ENCODE data around the gene CAGE1.

DNA sequence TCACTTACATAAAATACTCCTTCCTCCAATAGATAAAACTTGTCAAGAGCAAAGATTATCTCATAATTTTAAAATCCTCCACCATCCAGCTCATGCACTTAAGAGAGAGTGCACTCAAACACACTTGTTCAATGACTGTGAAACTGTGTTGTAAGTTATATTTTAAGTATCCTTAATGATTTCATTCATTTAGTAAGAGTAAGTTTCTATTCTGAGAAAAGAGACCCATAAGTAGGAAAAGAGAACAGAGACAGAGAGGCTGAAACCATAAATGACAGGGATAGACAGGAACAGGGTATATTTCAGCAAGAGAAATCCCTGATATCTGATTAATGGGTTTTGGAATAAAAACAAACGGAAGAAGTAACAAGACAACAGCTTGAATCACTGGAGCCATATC is 84.7 kb downstream of the CAGE1 start:
- no peak for TF ChIP-seq POLR2A (IDR thresholded peaks at IDR 0.05)
- TF ChIP-seq, protein P1, sequence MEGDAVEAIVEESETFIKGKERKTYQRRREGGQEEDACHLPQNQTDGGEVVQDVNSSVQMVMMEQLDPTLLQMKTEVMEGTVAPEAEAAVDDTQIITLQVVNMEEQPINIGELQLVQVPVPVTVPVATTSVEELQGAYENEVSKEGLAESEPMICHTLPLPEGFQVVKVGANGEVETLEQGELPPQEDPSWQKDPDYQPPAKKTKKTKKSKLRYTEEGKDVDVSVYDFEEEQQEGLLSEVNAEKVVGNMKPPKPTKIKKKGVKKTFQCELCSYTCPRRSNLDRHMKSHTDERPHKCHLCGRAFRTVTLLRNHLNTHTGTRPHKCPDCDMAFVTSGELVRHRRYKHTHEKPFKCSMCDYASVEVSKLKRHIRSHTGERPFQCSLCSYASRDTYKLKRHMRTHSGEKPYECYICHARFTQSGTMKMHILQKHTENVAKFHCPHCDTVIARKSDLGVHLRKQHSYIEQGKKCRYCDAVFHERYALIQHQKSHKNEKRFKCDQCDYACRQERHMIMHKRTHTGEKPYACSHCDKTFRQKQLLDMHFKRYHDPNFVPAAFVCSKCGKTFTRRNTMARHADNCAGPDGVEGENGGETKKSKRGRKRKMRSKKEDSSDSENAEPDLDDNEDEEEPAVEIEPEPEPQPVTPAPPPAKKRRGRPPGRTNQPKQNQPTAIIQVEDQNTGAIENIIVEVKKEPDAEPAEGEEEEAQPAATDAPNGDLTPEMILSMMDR (IDR thresholded peaks at IDR 0.05): no peak

Data from tibial nerve (tissue), 3 donors.